ENCODE measurements around the gene RHPN2.

Gene RHPN2

GRCh38 chr19:33064792-33065550, at the start of gene RHPN2:
RHPN2 (minus strand) TSS chr19:33064888; CDS start chr19:33064852, 36 bp downstream.
- DNase-seq (ENCODE audit: low read depth): peak; percentile 53
- no peak for TF ChIP-seq CTCF (conservative IDR thresholded peaks at IDR 0.05; ENCODE audit: control insufficient read depth, insufficient read depth, low read depth, low read length)
- H3K4me3 ChIP-seq (ENCODE audit: control insufficient read depth, low read depth, low read length): peak within 1 kb of the TSS; percentile 28

GRCh38 chr19:33114312-33114711, 49.6 kb upstream of the RHPN2 start:
- DNase-seq (ENCODE audit: low read depth): no peak
- no peak for TF ChIP-seq CTCF (conservative IDR thresholded peaks at IDR 0.05; ENCODE audit: control insufficient read depth, insufficient read depth, low read depth, low read length)
- no peak overlapping the region for H3K4me3 ChIP-seq (ENCODE audit: control insufficient read depth, low read depth, low read length)

- DNase-seq (ENCODE audit: low read depth): no peak
- no peak overlapping the region for H3K4me3 ChIP-seq (ENCODE audit: control insufficient read depth, low read depth, low read length)
- no peak for TF ChIP-seq CTCF (conservative IDR thresholded peaks at IDR 0.05; ENCODE audit: control insufficient read depth, insufficient read depth, low read depth, low read length)
Measured at GRCh38 chr19:33111587-33111986, 46.9 kb upstream of the RHPN2 start.

GRCh38 chr19:33110137-33110910, 45.6 kb upstream of the RHPN2 start:
- no peak for TF ChIP-seq CTCF (conservative IDR thresholded peaks at IDR 0.05; ENCODE audit: control insufficient read depth, insufficient read depth, low read depth, low read length)
- no peak for DNase-seq (ENCODE audit: low read depth)

GRCh38 chr19:33108161-33108560, 43.5 kb upstream of the RHPN2 start:
- no peak overlapping the region for H3K4me3 ChIP-seq (ENCODE audit: control insufficient read depth, low read depth, low read length)
- DNase-seq (ENCODE audit: low read depth): no peak
- TF ChIP-seq CTCF (conservative IDR thresholded peaks at IDR 0.05; ENCODE audit: control insufficient read depth, insufficient read depth, low read depth, low read length): no peak

More at GRCh38 chr19:33110137-33110910, 45.6 kb upstream of the RHPN2 start:
- H3K4me3 ChIP-seq (ENCODE audit: control insufficient read depth, low read depth, low read length): no peak overlapping the region

GRCh38 chr19:33102893-33103292, 38.2 kb upstream of the RHPN2 start:
- TF ChIP-seq CTCF (conservative IDR thresholded peaks at IDR 0.05; ENCODE audit: control insufficient read depth, insufficient read depth, low read depth, low read length): no peak
- H3K4me3 ChIP-seq (ENCODE audit: control insufficient read depth, low read depth, low read length): no peak overlapping the region
- no peak for DNase-seq (ENCODE audit: low read depth)

Data from fibroblast of mammary gland (primary cell).